ENCODE results near the gene EHD1. TPM values are rescaled to one million over a fixed set of nuclear protein-coding genes. Genes with fewer than 3 reads are reported as not detected.
A peak's percentile ranks its signal among the peaks of the same experiment; 100 is the strongest.

EHD1 gene
- total RNA-seq, result 100 to 1,000 TPM; 217 to 226 TPM
- polyA plus RNA-seq, result 100 to 1,000 TPM; 137 to 164 (median 154) TPM
- total RNA-seq, result 71.8 to 275 (median 239) reads per million in 6 experiments

DNA sequence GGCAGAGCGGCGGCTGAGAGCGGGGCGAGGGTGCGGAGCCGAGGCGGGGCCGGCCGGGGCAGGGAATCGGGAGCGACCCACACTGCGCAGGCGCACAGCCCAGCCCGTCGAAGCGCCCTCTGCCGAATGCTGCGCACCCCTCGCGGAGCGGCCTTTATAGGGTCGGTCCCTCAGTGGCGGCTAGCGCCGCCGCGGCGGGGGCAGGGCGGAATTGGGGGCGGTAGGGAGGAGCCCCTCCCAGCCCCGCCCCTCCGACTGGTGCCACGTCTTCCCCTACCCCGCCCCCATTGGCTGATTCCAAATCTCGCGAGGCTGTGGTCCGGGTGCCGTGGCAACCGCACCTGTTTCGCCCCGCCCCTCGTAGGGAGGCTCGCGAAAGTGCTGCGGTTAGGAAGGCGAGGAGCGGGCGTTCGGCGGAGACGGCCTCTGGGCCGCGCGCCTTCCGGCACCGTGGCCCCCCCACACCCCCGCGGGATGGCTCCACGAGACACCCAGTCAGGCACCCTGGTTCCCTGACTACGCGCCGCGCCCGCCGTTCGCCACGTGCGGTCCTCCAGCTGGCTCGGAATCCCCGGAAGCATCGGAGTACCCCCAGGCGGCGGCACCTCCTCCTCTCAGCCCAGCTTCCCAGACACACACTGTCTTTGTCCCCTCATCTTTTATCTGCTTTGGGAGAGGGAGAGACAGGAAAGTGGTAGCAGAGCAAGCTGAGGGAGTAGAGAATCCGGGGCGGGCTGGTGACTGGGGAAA is at the start of gene EHD1:
Gene EHD1 (minus strand): TSS at position 128 of the 750 bp plus-strand sequence. CDS start 157 bp downstream, outside the sequence.
- ATAC-seq (peak; percentile 73 to 81), DNase-seq (peak; percentile 99 to 100 (median 100))
- Mint-ChIP-seq H3K9me3 (no peaks in the 10 kb centered on the region), H3K27me3 (no peaks in the 10 kb centered on the region), H3K4me1 (peaks cover 41 to 71% (median 64%) of the 10 kb centered on the region in 4 donors), H3K27ac (peak within 1 kb of the TSS; percentile 90 to 99 (median 96)), H3K36me3 (peaks cover 0 to 28% (median 12%) of the 10 kb centered on the region in 3 donors), H3K4me3 (peak within 1 kb of the TSS; percentile 92 to 99 (median 98))
- POLR2A ChIA-PET, result interaction anchor here (0.6 to 45.7 kb wide), 17 partner anchors 11 to 562 kb away, joined by 3 to 2449 read pairs (median 6); partner anchors contain the start of genes CDC42BPG, MAP4K2, PPP2R5B and RASGRP2

DNA sequence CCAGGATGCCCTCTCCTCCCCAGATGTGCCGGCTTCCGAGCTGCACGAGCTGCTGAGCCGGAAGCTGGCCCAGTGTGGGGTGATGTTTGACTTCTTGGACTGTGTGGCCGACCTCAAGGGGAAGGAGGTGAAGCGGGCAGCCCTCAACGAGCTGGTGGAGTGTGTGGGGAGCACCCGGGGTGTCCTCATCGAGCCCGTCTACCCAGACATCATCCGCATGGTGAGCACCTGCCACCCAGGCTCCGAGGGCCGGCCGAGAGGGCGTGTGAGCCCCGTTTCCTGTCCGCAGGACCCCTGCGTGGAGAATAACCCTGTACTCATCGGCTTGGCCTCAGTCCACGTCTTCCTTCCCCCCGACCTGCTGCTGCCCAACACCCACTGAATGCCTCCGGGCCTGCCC is 48.3 kb upstream of the EHD1 start:
- Mint-ChIP-seq H3K27ac (peak overlapping the region in 4 of 10 donors; percentile 17 to 86 (median 59)), H3K27me3 (no peaks in the 10 kb centered on the region), H3K9me3 (no peaks in the 10 kb centered on the region), H3K4me3 (peak overlapping the region in 6 of 10 donors; percentile 28 to 45 (median 39)), H3K36me3 (peaks cover 0 to 28% (median 9%) of the 10 kb centered on the region in 3 donors), H3K4me1 (peaks cover 5 to 23% (median 20%) of the 10 kb centered on the region in 4 donors)
- no peak for ATAC-seq
- DNase-seq, result no peak
- POLR2A ChIA-PET, result no interaction called here

DNA sequence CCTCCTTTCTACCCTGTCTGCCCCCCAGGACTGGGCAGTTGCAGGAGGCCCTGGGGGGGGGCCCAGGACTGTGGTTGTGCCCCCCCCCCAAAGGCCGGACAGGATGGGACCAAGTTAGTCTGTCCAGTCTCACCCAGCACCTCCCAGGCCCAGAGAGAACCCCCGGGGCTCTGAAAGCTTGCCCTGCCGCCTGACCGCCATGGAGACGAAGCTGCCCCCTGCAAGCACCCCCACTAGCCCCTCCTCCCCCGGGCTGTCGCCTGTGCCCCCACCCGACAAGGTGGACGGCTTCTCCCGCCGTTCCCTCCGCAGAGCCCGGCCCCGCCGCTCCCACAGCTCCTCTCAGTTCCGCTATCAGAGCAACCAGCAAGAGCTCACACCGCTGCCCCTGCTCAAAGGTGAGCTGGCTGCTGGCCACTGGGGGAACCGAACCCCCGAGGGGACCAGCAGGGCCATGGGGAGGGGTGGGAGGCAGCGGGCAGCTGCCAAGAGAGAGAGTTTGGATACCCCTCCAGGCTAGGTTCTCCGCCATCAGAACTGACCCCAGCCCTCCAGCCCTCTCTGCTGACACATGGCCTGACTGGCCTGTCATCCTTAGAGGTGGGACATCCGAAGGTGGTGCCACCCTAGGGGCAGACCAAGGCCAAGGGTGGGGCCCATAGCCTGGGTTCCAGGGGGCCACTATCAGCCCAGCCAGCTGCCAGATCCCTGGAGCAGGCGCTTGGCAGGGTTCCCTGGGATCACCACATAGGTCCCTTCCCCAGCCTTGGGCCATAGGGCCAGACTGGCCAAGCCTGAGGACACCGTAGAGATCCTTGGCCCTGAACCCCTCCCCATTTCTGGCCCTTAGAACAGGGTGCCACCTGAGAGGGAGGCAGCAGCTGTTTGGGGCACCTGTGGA is 47.4 kb upstream of the EHD1 start:
- Mint-ChIP-seq H3K4me1 (peaks cover 5 to 23% (median 20%) of the 10 kb centered on the region in 4 donors), H3K36me3 (peaks cover 0 to 20% (median 4%) of the 10 kb centered on the region in 3 donors), H3K9me3 (no peaks in the 10 kb centered on the region), H3K27ac (peak overlapping the region in 6 of 10 donors; percentile 52 to 97 (median 90)), H3K4me3 (peak overlapping the region; percentile 81 to 99 (median 93)), H3K27me3 (no peaks in the 10 kb centered on the region)
- no peak for ATAC-seq
- POLR2A ChIA-PET, result interaction anchor here (0.6 to 2.7 kb wide), 8 partner anchors 10 to 661 kb away, joined by 3 to 15 read pairs (median 6); partner anchors contain the start of genes ATG2A and SF1
- DNase-seq, result no peak

DNA sequence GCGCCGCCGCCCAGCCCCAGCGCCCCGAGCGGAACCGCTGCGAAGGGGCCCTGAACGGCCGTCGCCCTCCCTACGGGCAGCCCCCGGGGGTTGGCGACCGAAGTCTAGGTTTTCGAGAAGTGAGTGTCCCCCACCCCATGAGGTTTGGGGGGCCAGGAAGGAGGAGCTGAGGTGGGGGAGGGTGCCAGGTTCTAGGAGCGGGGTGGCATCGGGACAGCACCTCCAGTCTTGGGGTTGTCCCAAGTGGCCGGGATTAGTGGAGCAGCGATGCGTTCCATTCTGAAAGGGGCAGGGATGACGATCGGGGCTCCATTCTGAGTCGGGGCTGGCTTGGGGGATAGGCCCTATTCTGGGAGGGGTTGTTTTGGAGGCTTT is 46.5 kb upstream of the EHD1 start:
- Mint-ChIP-seq H3K27me3 (no peaks in the 10 kb centered on the region), H3K36me3 (peaks cover 0 to 14% (median 4%) of the 10 kb centered on the region in 3 donors), H3K4me3 (peak overlapping the region; percentile 81 to 99 (median 93)), H3K27ac (peak overlapping the region in 8 of 10 donors; percentile 60 to 97 (median 82)), H3K9me3 (no peaks in the 10 kb centered on the region), H3K4me1 (peaks cover 5 to 23% (median 20%) of the 10 kb centered on the region in 4 donors)
- POLR2A ChIA-PET, result interaction anchor here (0.6 to 2.7 kb wide), 14 partner anchors 9 to 1005 kb away, joined by 3 to 15 read pairs (median 3); partner anchors contain the start of genes ARL2, ATG2A, MAJIN and RASGRP2
- DNase-seq, result no peak
- ATAC-seq, result no peak

DNA sequence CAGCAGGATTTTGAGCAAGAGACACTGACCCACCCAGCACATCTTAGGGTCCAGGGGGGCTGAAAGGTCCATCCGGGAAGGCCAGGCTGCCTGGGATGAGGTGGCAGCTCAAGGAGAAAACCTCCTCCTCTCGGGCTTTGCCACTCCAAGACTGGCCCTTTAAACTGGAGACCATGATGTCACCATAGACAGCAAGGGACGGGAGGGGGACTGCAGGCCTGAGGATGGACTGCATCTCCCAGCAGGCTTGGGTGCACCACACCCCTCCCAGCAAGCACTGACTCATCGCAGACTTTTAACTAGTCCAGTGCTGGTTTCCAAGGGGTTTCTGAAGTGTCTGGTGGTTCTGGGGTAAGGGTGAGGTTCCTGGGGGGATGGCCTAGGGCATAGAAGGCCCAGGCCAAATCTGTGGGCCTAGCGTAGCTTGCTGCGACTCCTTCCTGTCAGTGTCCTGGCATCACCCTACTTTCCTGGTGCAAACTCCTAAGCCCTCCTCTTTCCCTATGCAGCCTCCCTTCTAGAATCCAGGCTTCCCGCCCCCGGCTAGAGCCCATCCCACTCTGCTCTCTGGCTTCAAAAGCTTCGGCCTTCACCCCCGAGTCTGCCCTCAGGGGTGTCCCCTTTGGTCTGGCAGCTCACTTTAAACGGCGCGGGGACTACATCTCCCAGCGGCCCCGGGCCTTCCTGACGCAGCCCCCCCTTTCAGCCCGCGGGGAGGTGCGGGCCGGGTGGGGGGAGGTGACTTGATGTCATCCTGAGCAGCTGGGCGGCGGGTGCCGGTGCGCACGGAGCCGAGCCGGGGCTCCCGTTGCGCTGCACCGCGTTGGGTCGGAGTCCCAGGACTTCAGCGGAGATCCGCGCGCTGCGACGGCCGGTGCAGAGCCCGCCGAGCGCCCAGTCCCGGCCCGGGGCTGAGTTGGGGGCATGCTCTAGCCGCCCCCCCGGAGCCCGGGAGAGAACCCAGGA is 45.8 kb upstream of the EHD1 start, which contains the start of gene PPP2R5B:
Gene PPP2R5B (plus strand): TSS at position 746 of the 966 bp plus-strand sequence. CDS start 1,046 bp downstream, outside the sequence.
- H3K4me3 Mint-ChIP-seq, result peak within 1 kb of the TSS; percentile 92 to 99 (median 95)
- peak within 1 kb of the TSS; percentile 94 to 99 (median 98) for H3K27ac Mint-ChIP-seq

DNA sequence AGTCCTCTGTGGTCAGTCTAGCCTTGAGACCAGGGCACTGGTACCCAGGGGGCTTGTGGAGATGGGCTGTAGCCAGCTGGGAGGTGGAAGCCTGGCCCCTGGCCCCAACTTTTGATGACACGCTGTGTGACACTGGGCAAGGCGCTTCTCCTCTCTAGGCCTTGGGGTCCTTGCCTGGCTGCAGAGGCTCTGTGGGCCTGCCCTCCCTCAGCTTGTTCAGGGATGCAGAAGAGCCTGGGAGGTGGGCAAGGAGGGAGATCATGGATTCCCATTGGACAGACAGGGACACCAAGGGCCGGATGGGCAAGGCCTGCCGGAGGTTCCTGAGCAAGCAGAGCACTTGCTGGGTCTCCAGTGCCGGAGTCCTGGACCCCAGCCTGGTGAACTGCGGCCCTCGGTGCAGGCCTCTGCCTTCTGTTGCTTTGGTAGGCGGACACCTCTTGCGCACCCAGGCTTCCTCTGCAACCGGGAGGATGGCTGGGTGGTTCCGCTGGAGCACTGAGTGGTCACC is 44.8 kb upstream of the EHD1 start:
- peaks cover 0 to 5% (median 2%) of the 10 kb centered on the region in 3 donors for H3K36me3 Mint-ChIP-seq
- peak overlapping the region in 3 of 10 donors; percentile 67 to 99 (median 97) for H3K27ac Mint-ChIP-seq
- POLR2A ChIA-PET, result interaction anchor here (0.9 to 2.7 kb wide), 5 partner anchors 7 to 194 kb away, joined by 4 to 15 read pairs (median 7); partner anchors contain the start of genes ATG2A, RASGRP2, SF1 and ZNHIT2
- H3K4me1 Mint-ChIP-seq, result peaks cover 5 to 28% (median 21%) of the 10 kb centered on the region in 4 donors
- H3K27me3 Mint-ChIP-seq, result no peaks in the 10 kb centered on the region
- H3K9me3 Mint-ChIP-seq, result no peaks in the 10 kb centered on the region
- no peak for ATAC-seq
- H3K4me3 Mint-ChIP-seq, result peak overlapping the region in 3 of 10 donors; percentile 22 to 96 (median 42)
- no peak for DNase-seq

More for the DNA sequence above, 45.8 kb upstream of the EHD1 start, which contains the start of gene PPP2R5B:
- peaks cover 0 to 10% (median 2%) of the 10 kb centered on the region in 3 donors for H3K36me3 Mint-ChIP-seq
- peak; percentile 85 to 94 (median 88) for DNase-seq
- POLR2A ChIA-PET, result interaction anchor here (0.6 to 2.7 kb wide), 19 partner anchors 8 to 1515 kb away, joined by 3 to 15 read pairs (median 3); partner anchors contain the start of genes ARL2, ATG2A, MAJIN and MRPL11
- peaks cover 5 to 23% (median 20%) of the 10 kb centered on the region in 4 donors for H3K4me1 Mint-ChIP-seq
- H3K27me3 Mint-ChIP-seq, result no peaks in the 10 kb centered on the region
- peak; percentile 93 to 94 for ATAC-seq
- H3K9me3 Mint-ChIP-seq, result no peaks in the 10 kb centered on the region

DNA sequence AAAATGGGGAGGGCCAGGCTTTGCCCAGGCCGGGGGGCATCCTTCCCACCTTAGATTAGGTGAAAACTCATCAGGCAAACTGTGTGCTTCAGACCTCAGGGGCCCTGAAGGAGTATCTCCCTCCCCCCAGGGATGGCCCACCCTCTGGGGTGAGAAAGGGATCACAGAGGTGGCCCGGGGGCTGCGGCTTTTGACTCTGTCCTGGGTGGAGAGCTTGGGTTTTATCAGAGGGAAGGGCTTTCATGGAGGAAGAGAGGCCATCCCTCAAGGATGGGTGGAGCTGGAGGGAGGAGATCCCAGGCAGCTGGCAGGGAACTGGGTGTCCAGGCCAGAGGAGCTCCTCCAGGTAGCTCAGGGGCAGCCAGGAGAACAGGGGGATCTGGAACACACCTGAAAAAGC is 43.0 kb upstream of the EHD1 start:
- H3K4me1 Mint-ChIP-seq, result peaks cover 13 to 42% (median 33%) of the 10 kb centered on the region in 4 donors
- POLR2A ChIA-PET, result interaction anchor here (0.8 kb wide), 1 partner anchor 12 kb away, joined by 3 read pairs; no protein-coding TSS in a partner anchor
- H3K36me3 Mint-ChIP-seq, result peaks cover 0 to 2% (median 0%) of the 10 kb centered on the region in 3 donors
- no peaks in the 10 kb centered on the region for H3K27me3 Mint-ChIP-seq
- no peak for DNase-seq
- peak overlapping the region in 2 of 10 donors; percentile 38 to 41 for H3K27ac Mint-ChIP-seq
- ATAC-seq, result no peak
- H3K9me3 Mint-ChIP-seq, result no peaks in the 10 kb centered on the region
- peak overlapping the region in 1 of 10 donors; percentile 69 for H3K4me3 Mint-ChIP-seq

DNA sequence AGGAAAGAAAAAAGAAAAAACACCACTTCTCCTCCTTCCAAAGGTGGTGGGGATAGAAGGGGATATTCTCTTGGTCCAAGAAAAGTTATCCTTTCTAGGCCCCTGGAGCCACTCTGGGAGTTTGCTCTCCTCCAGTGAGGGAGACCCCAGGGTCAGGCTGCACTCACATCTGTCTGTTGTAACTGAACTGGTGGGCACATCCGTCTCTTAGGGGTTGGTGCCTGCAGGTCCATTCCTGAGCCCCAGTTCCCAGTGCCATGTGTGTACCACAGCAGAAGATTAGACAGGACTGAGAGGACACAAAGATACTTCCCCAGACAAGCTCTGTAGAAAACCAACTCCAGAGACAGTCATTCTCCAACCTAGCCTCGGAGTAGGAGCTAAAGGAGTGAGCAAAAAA is 41.7 kb upstream of the EHD1 start:
- H3K4me1 Mint-ChIP-seq, result peaks cover 18 to 49% (median 37%) of the 10 kb centered on the region in 4 donors
- POLR2A ChIA-PET, result interaction anchor here (0.8 kb wide), 1 partner anchor 8 kb away, joined by 5 read pairs; no protein-coding TSS in a partner anchor
- ATAC-seq, result no peak
- no peaks in the 10 kb centered on the region for H3K36me3 Mint-ChIP-seq
- H3K27me3 Mint-ChIP-seq, result no peaks in the 10 kb centered on the region
- no peaks in the 10 kb centered on the region for H3K9me3 Mint-ChIP-seq
- no peak overlapping the region for H3K4me3 Mint-ChIP-seq
- peak overlapping the region in 1 of 10 donors; percentile 6 for H3K27ac Mint-ChIP-seq
- DNase-seq, result no peak

DNA sequence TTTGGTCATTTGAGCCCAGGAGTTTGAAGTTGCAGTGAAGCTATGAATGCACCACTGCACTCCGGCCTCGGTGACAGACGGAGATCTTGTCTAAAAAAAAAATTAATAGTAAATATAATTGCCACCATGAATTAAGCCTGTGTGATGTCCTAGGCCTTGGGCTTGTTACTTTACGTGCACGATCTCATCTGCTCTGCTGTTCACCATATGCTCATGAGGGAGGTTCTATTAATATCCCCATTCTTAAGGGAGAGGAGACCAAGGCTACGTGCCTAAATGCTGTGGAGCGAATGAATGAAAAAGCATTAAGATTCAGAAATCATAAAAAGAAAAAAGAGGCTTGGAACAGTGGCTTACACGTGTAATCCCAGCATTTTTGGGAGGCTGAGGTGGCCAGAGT is 41.2 kb upstream of the EHD1 start:
- no peak for ATAC-seq

DNA sequence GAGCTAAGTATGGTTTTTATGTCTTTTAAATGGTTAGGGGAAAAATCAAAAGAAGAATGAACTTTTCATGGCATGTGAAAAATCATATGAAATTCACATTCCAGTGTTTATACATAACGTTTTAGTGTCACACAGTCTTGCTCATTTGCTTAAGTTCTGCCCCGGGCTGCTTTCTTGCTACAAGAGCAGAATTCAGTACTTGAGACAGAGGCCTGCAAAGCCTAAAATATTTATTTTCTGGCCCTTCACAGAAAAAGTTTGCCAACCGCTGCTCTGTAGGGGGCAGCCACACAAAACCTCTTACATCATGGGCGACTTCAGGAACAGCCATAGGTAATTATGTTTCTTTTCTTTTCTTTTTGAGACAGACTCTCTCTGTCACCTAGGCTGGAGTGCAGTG is 39.6 kb upstream of the EHD1 start:
- DNase-seq, result no peak
- ATAC-seq, result no peak

More for the DNA sequence above, 41.2 kb upstream of the EHD1 start:
- no peak overlapping the region for H3K4me3 Mint-ChIP-seq
- peak in 1 of 10 donors; percentile 53 for DNase-seq
- no peaks in the 10 kb centered on the region for H3K27me3 Mint-ChIP-seq
- H3K27ac Mint-ChIP-seq, result no peak overlapping the region
- peaks cover 0 to under 1% (median 0%) of the 10 kb centered on the region in 3 donors for H3K36me3 Mint-ChIP-seq
- POLR2A ChIA-PET, result interaction anchor here (0.6 to 1.1 kb wide), 2 partner anchors 40 to 121 kb away, joined by 3 to 5 read pairs; no protein-coding TSS in a partner anchor
- H3K4me1 Mint-ChIP-seq, result peaks cover 16 to 48% (median 34%) of the 10 kb centered on the region in 4 donors
- H3K9me3 Mint-ChIP-seq, result no peaks in the 10 kb centered on the region

More for the DNA sequence above, 39.6 kb upstream of the EHD1 start:
- no peaks in the 10 kb centered on the region for H3K27me3 Mint-ChIP-seq
- POLR2A ChIA-PET, result interaction anchor here (1.1 kb wide), 1 partner anchor 140 kb away, joined by 3 read pairs; no protein-coding TSS in a partner anchor
- peak overlapping the region; percentile 86 to 97 (median 90) for H3K4me3 Mint-ChIP-seq
- H3K9me3 Mint-ChIP-seq, result no peaks in the 10 kb centered on the region
- peaks cover 15 to 39% (median 26%) of the 10 kb centered on the region in 4 donors for H3K4me1 Mint-ChIP-seq
- H3K27ac Mint-ChIP-seq, result peak overlapping the region; percentile 92 to 98 (median 96)
- peaks cover 0 to 8% (median 0%) of the 10 kb centered on the region in 3 donors for H3K36me3 Mint-ChIP-seq
